Measurements from ENCODE around the gene CMC4. TPM values are rescaled to one million over a fixed set of nuclear protein-coding genes. Genes with fewer than 3 reads are reported as not detected.

The CMC4 gene
- total RNA-seq, 1 experiment from 2014 or later: 15.8 TPM

- Histone ChIP-seq H3K4me1 (replicated peaks; ENCODE audit: insufficient read depth) (peaks cover 13% of the 10 kb centered on the region), H3K9me2 (ENCODE audit: insufficient read depth) (no peaks in the 10 kb centered on the region), H3K36me3 (ENCODE audit: low read depth) (no peaks in the 10 kb centered on the region), H3K27ac (no peak overlapping the region), H3K79me2 (ENCODE audit: low read depth) (peaks cover 40% of the 10 kb centered on the region), H2AFZ (no peak overlapping the region), H3F3A (ENCODE audit: insufficient read depth, low read depth) (peaks cover 16% of the 10 kb centered on the region), H3K9me3 (ENCODE audit: insufficient read depth, low read depth) (no peaks in the 10 kb centered on the region), H4K20me1 (ENCODE audit: insufficient read depth) (no peaks in the 10 kb centered on the region), H3K27me3 (ENCODE audit: insufficient read depth, low read depth) (no peaks in the 10 kb centered on the region), H3K4me3 (peak overlapping the region; percentile 94; the same call in 1 of the 2 replicates), H3K4me2 (peak overlapping the region; percentile 87)
- CTCF ChIA-PET: interaction anchor here (0.7 kb wide), 1 partner anchor 64 kb away, joined by 6 read pairs; no protein-coding TSS in a partner anchor
- TF ChIP-seq, protein P1, sequence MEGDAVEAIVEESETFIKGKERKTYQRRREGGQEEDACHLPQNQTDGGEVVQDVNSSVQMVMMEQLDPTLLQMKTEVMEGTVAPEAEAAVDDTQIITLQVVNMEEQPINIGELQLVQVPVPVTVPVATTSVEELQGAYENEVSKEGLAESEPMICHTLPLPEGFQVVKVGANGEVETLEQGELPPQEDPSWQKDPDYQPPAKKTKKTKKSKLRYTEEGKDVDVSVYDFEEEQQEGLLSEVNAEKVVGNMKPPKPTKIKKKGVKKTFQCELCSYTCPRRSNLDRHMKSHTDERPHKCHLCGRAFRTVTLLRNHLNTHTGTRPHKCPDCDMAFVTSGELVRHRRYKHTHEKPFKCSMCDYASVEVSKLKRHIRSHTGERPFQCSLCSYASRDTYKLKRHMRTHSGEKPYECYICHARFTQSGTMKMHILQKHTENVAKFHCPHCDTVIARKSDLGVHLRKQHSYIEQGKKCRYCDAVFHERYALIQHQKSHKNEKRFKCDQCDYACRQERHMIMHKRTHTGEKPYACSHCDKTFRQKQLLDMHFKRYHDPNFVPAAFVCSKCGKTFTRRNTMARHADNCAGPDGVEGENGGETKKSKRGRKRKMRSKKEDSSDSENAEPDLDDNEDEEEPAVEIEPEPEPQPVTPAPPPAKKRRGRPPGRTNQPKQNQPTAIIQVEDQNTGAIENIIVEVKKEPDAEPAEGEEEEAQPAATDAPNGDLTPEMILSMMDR (conservative IDR thresholded peaks at IDR 0.05): no peak
- no peak for TF ChIP-seq EZH2 (IDR thresholded peaks at IDR 0.05; ENCODE audit: low read depth)
- intact Hi-C loops (cut with micrococcal nuclease; ENCODE audit: unreplicated experiment): loop anchor here (10.0 kb wide), 1 partner anchor 654 kb away; the partner anchor contains the start of genes EMD and FLNA
- POLR2A ChIA-PET (ENCODE audit: unreplicated experiment): no interaction called here
- TSS peak; percentile 4 for BruUV-seq (replicated peaks)
- DNase-seq: no peak
Observed at GRCh38 chrX:155028877-155029291, 42.1 kb downstream of the CMC4 start.

- intact Hi-C loops (cut with micrococcal nuclease; ENCODE audit: unreplicated experiment): loop anchor here (10.0 kb wide), 1 partner anchor 653 kb away; the partner anchor contains the start of genes EMD and FLNA
- Histone ChIP-seq H4K20me1 (ENCODE audit: insufficient read depth) (no peaks in the 10 kb centered on the region), H3F3A (ENCODE audit: insufficient read depth, low read depth) (peaks cover 16% of the 10 kb centered on the region), H3K27ac (peak overlapping the region; percentile 96), H2AFZ (peak overlapping the region; percentile 83), H3K4me1 (replicated peaks; ENCODE audit: insufficient read depth) (peaks cover 13% of the 10 kb centered on the region), H3K4me3 (peak overlapping the region; percentile 94), H3K4me2 (peak overlapping the region; percentile 87), H3K9me3 (ENCODE audit: insufficient read depth, low read depth) (no peaks in the 10 kb centered on the region), H3K36me3 (ENCODE audit: low read depth) (no peaks in the 10 kb centered on the region), H3K9me2 (ENCODE audit: insufficient read depth) (no peaks in the 10 kb centered on the region), H3K27me3 (ENCODE audit: insufficient read depth, low read depth) (no peaks in the 10 kb centered on the region), H3K79me2 (ENCODE audit: low read depth) (peaks cover 40% of the 10 kb centered on the region)
- no TSS peak for BruUV-seq (replicated peaks)
- DNase-seq: no peak
- TF ChIP-seq, protein P1 (conservative IDR thresholded peaks at IDR 0.05): no peak
- TF ChIP-seq EZH2 (IDR thresholded peaks at IDR 0.05; ENCODE audit: low read depth): no peak
- POLR2A ChIA-PET (ENCODE audit: unreplicated experiment): interaction anchor here (0.6 kb wide), 1 partner anchor 113 kb away, joined by 7 read pairs; no protein-coding TSS in a partner anchor
- CTCF ChIA-PET: no interaction called here
Observed at GRCh38 chrX:155028129-155028528, 42.8 kb downstream of the CMC4 start.

- BruUV-seq (replicated peaks): no TSS peak
- peak overlapping the region; percentile 83 for H2AFZ ChIP-seq
- no peak for TF ChIP-seq EZH2 (IDR thresholded peaks at IDR 0.05; ENCODE audit: low read depth)
- TF ChIP-seq, protein P1 (conservative IDR thresholded peaks at IDR 0.05): no peak
- peaks cover 16% of the 10 kb centered on the region for H3F3A ChIP-seq (ENCODE audit: insufficient read depth, low read depth)
- no peaks in the 10 kb centered on the region for H3K9me2 ChIP-seq (ENCODE audit: insufficient read depth)
- ChIA-PET POLR2A (ENCODE audit: unreplicated experiment) (interaction anchor here (0.6 to 0.7 kb wide), 2 partner anchors 10 to 112 kb away, joined by 3 to 7 read pairs; no protein-coding TSS in a partner anchor), CTCF (no interaction called here)
- DNase-seq: peak; percentile 7 to 58
- H3K27ac ChIP-seq: peak overlapping the region; percentile 96
- H3K4me2 ChIP-seq: peak overlapping the region; percentile 87
- no peaks in the 10 kb centered on the region for H3K9me3 ChIP-seq (ENCODE audit: insufficient read depth, low read depth)
- peaks cover 13% of the 10 kb centered on the region for H3K4me1 ChIP-seq (replicated peaks; ENCODE audit: insufficient read depth)
- H3K79me2 ChIP-seq (ENCODE audit: low read depth): peaks cover 39% of the 10 kb centered on the region
- no peaks in the 10 kb centered on the region for H3K36me3 ChIP-seq (ENCODE audit: low read depth)
- H4K20me1 ChIP-seq (ENCODE audit: insufficient read depth): no peaks in the 10 kb centered on the region
- H3K27me3 ChIP-seq (ENCODE audit: insufficient read depth, low read depth): no peaks in the 10 kb centered on the region
- H3K4me3 ChIP-seq: peak overlapping the region; percentile 94
- intact Hi-C loops (cut with micrococcal nuclease; ENCODE audit: unreplicated experiment): loop anchor here (1.0 to 10.0 kb wide), 4 partner anchors 43 to 853 kb away; partner anchors contain the start of genes BRCC3, CMC4, EMD and FLNA
Observed at GRCh38 chrX:155027509-155028066, 43.3 kb downstream of the CMC4 start.
